Measurements from ENCODE around the gene CD160.

GRCh38 chr1:145690587-145691558 is 28.4 kb upstream of the CD160 start:
- no peak for TF ChIP-seq POLR2A (IDR thresholded peaks at IDR 0.05)
- no peak for TF ChIP-seq CTCF (IDR thresholded peaks at IDR 0.05)
- TF ChIP-seq EP300 (IDR thresholded peaks at IDR 0.05; ENCODE audit: low read depth) = no peak

Measured in transverse colon (tissue), 3 donors.